ENCODE data around the gene ZNF224. TPM values are rescaled to one million over a fixed set of nuclear protein-coding genes. Genes with fewer than 3 reads are reported as not detected.

Gene ZNF224
- total and polyA plus RNA-seq, 2 of the 13 experiments (the other 11 are each of a cell fraction or from before 2014, with no cell fraction given), result 13.0 to 16.1 TPM

DNA sequence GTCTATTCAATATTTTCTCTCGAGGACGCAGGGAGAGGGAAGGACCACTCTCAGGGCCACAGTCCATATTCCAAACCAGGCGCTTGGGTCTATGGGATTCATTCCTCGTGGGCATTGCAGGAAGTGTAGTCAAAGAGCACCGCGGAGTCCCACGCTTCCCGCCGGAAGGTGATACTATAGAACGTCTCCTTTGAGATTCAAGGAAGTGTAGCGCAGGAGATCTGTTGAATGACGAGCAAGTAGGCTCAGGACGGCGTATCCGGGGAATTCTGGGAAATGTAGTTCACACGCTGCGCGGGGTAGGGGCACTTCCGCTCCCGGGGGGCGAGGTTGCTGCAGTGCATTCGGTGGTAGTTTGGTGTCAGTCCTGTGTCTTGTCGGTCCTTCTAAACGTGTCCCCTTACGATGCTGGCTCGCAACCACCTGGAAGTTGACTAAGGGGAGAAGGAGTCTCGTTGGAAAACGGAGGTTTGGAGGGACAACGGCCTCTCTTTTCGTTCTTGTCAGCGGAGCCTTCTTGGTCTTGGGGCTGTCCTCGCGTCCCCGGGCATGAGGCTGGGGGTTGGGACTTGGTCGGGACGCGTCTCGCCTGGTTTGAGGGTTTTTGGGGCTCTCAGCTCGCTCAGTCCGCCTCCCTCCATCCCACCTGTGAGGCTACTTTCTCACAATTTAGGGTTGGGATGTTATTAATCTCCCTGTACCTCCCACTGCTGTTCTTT, 22.2 kb upstream of the ZNF224 start, which contains the start of gene ZNF284 (continued):
- TF ChIP-seq ATF7 (IDR thresholded peaks at IDR 0.05) (no peak), ATF7 (CRISPR knock-in tag; IDR thresholded peaks at IDR 0.05) (no peak), NR2C2 (CRISPR knock-in tag; IDR thresholded peaks at IDR 0.05; ENCODE audit: borderline replicate concordance) (peak; percentile 89), ZNF768 (CRISPR knock-in tag; IDR thresholded peaks at IDR 0.05) (no peak), TBX2 (CRISPR knock-in tag; IDR thresholded peaks at IDR 0.05; ENCODE audit: borderline replicate concordance) (peak; percentile 50; the same call in 1 of the 2 replicates), ZNF761 (CRISPR knock-in tag; conservative IDR thresholded peaks at IDR 0.05) (0 out of 2 replicates have a peak, but pooled peaks have one; percentile 35), ZNF335 (CRISPR knock-in tag; IDR thresholded peaks at IDR 0.05) (peak; percentile 87), POLR2AphosphoS5 (IDR thresholded peaks at IDR 0.05; ENCODE audit: low read depth, low read length) (peak; percentile 61), ZNF550 (CRISPR knock-in tag; IDR thresholded peaks at IDR 0.05; ENCODE audit: borderline replicate concordance) (no peak), ATRX (CRISPR knock-in tag; IDR thresholded peaks at IDR 0.05; ENCODE audit: borderline replicate concordance) (no peak), CENPX (CRISPR knock-in tag; IDR thresholded peaks at IDR 0.05) (no peak), ZNF253 (CRISPR knock-in tag; IDR thresholded peaks at IDR 0.05; ENCODE audit: borderline replicate concordance) (no peak), CREB1 (IDR thresholded peaks at IDR 0.05) (peak; percentile 64; the same call in 1 of the 2 replicates), CREB1 (CRISPR knock-in tag; IDR thresholded peaks at IDR 0.05) (peak; percentile 94), PTBP1 (IDR thresholded peaks at IDR 0.05; ENCODE audit: low read depth, low read length, poor library complexity, severe bottlenecking) (no peak), CEBPG (CRISPR knock-in tag; IDR thresholded peaks at IDR 0.05) (no peak)
- TF ChIP-seq, protein P1, sequence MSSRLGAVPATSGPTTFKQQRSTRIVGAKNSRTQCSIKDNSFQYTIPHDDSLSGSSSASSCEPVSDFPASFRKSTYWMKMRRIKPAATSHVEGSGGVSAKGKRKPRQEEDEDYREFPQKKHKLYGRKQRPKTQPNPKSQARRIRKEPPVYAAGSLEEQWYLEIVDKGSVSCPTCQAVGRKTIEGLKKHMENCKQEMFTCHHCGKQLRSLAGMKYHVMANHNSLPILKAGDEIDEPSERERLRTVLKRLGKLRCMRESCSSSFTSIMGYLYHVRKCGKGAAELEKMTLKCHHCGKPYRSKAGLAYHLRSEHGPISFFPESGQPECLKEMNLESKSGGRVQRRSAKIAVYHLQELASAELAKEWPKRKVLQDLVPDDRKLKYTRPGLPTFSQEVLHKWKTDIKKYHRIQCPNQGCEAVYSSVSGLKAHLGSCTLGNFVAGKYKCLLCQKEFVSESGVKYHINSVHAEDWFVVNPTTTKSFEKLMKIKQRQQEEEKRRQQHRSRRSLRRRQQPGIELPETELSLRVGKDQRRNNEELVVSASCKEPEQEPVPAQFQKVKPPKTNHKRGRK (CRISPR knock-in tag; IDR thresholded peaks at IDR 0.05), result no peak
- TF ChIP-seq, protein P2, sequence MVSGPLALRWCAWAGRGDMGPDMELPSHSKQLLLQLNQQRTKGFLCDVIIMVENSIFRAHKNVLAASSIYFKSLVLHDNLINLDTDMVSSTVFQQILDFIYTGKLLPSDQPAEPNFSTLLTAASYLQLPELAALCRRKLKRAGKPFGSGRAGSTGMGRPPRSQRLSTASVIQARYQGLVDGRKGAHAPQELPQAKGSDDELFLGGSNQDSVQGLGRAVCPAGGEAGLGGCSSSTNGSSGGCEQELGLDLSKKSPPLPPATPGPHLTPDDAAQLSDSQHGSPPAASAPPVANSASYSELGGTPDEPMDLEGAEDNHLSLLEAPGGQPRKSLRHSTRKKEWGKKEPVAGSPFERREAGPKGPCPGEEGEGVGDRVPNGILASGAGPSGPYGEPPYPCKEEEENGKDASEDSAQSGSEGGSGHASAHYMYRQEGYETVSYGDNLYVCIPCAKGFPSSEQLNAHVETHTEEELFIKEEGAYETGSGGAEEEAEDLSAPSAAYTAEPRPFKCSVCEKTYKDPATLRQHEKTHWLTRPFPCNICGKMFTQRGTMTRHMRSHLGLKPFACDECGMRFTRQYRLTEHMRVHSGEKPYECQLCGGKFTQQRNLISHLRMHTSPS (CRISPR knock-in tag; IDR thresholded peaks at IDR 0.05; ENCODE audit: low read depth), result no peak
- TF ChIP-seq, protein P3, sequence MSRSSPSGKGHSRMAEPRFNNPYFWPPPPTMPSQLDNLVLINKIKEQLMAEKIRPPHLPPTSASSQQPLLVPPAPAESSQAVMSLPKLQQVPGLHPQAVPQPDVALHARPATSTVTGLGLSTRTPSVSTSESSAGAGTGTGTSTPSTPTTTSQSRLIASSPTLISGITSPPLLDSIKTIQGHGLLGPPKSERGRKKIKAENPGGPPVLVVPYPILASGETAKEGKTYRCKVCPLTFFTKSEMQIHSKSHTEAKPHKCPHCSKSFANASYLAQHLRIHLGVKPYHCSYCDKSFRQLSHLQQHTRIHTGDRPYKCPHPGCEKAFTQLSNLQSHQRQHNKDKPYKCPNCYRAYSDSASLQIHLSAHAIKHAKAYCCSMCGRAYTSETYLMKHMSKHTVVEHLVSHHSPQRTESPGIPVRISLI (CRISPR knock-in tag; IDR thresholded peaks at IDR 0.05; ENCODE audit: borderline replicate concordance), result no peak
- TF ChIP-seq, protein P4, sequence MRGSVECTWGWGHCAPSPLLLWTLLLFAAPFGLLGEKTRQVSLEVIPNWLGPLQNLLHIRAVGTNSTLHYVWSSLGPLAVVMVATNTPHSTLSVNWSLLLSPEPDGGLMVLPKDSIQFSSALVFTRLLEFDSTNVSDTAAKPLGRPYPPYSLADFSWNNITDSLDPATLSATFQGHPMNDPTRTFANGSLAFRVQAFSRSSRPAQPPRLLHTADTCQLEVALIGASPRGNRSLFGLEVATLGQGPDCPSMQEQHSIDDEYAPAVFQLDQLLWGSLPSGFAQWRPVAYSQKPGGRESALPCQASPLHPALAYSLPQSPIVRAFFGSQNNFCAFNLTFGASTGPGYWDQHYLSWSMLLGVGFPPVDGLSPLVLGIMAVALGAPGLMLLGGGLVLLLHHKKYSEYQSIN (CRISPR knock-in tag; IDR thresholded peaks at IDR 0.05; ENCODE audit: borderline replicate concordance), result no peak
- TF ChIP-seq, protein P5, sequence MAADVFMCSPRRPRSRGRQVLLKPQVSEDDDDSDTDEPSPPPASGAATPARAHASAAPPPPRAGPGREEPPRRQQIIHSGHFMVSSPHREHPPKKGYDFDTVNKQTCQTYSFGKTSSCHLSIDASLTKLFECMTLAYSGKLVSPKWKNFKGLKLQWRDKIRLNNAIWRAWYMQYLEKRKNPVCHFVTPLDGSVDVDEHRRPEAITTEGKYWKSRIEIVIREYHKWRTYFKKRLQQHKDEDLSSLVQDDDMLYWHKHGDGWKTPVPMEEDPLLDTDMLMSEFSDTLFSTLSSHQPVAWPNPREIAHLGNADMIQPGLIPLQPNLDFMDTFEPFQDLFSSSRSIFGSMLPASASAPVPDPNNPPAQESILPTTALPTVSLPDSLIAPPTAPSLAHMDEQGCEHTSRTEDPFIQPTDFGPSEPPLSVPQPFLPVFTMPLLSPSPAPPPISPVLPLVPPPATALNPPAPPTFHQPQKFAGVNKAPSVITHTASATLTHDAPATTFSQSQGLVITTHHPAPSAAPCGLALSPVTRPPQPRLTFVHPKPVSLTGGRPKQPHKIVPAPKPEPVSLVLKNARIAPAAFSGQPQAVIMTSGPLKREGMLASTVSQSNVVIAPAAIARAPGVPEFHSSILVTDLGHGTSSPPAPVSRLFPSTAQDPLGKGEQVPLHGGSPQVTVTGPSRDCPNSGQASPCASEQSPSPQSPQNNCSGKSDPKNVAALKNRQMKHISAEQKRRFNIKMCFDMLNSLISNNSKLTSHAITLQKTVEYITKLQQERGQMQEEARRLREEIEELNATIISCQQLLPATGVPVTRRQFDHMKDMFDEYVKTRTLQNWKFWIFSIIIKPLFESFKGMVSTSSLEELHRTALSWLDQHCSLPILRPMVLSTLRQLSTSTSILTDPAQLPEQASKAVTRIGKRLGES (CRISPR knock-in tag; IDR thresholded peaks at IDR 0.05; ENCODE audit: borderline replicate concordance), result no peak

Data from HepG2 (cell line).